Fibroblast of lung (primary cell): ENCODE results near the gene FGGY. TPM values are rescaled to one million over a fixed set of nuclear protein-coding genes. Genes with fewer than 3 reads are reported as not detected.

Experiments
- DNase-seq, 2 donors: peaks; one replicate each; pipeline versions ENCODE4 v3.0.0 to v3.0.0-alpha.2; 2010; ENCODE audit warnings: low read depth in 2 of 2
- H2AFZ ChIP-seq: 2 replicates; pipeline ENCODE4 v1.5.1; 2012; ENCODE audit warnings: low read length, control low read depth, inconsistent platforms
- H3K27ac ChIP-seq: 2 replicates; pipeline ENCODE4 v1.5.1; 2011; ENCODE audit warnings: low read length, control low read depth; ENCODE audit not compliant: insufficient read depth
- H3K27me3 ChIP-seq: 2 replicates; pipeline ENCODE4 v1.5.1; 2011; ENCODE audit warnings: mild to moderate bottlenecking, low read length; ENCODE audit not compliant: control insufficient read depth, insufficient read depth
- H3K36me3 ChIP-seq: 2 replicates; pipeline ENCODE4 v1.5.1; 2011; ENCODE audit warnings: low read length; ENCODE audit not compliant: control insufficient read depth, insufficient read depth
- H3K4me1 ChIP-seq: 2 replicates; pipeline ENCODE4 v1.5.1; 2011; ENCODE audit warnings: low read length; ENCODE audit not compliant: control insufficient read depth, insufficient read depth; ENCODE audit errors: extremely low read depth
- H3K4me2 ChIP-seq: 2 replicates; pipeline ENCODE4 v1.5.1; 2011; ENCODE audit warnings: low read length, control low read depth; ENCODE audit not compliant: insufficient read depth; ENCODE audit errors: extremely low read depth
- H3K4me3 ChIP-seq, 4 experiments: fragments of 200-600 bp in 1 of 4; sonication (generic) in 1 of 4; replicated peaks in 1 of 4; 2 replicates each; pipeline ENCODE4 v1.5.1; 2011 to 2016; ENCODE audit warnings: low read length in 4 of 4, low read depth in 3 of 4, mild to moderate bottlenecking in 3 of 4, control low read depth in 2 of 4, inconsistent platforms in 1 of 4, mixed read lengths in 1 of 4; ENCODE audit not compliant: insufficient read depth in 1 of 4; ENCODE audit errors: control extremely low read depth in 1 of 4
- H3K79me2 ChIP-seq: 2 replicates; pipeline ENCODE4 v1.5.1; 2012; ENCODE audit warnings: mild to moderate bottlenecking, low read length, inconsistent platforms; ENCODE audit not compliant: control insufficient read depth, insufficient read depth
- H3K9ac ChIP-seq: 2 replicates; pipeline ENCODE4 v1.5.1; 2011; ENCODE audit warnings: mild to moderate bottlenecking, low read length, control low read depth; ENCODE audit not compliant: insufficient read depth
- H3K9me3 ChIP-seq: 2 replicates; pipeline ENCODE4 v1.5.1; 2012; ENCODE audit warnings: low read depth, low read length; ENCODE audit not compliant: control insufficient read depth, insufficient read depth
- H4K20me1 ChIP-seq: 2 replicates; pipeline ENCODE4 v1.5.1; 2011; ENCODE audit warnings: low read length; ENCODE audit not compliant: control insufficient read depth, insufficient read depth; ENCODE audit errors: extremely low read depth
- EZH2 ChIP-seq: IDR thresholded peaks from 2 replicates; pipeline ENCODE4 v1.5.1; 2012; ENCODE audit warnings: low read length, control low read depth, mild to moderate bottlenecking; ENCODE audit errors: missing control alignments
- polyA plus RNA-seq, 2 donors: library from polyadenylated mRNA; depleted of rRNA in 1 of 2; stranded (reverse) in 1 of 2; unstranded in 1 of 2; fragments of >200 nt; gene quantifications; 2 replicates each; pipeline ENCODE4 v1.2.1, GENCODE V29; 2011 to 2012; ENCODE audit warnings: missing spikeins in 1 of 2
- total RNA-seq: library from RNA; depleted of rRNA; stranded (reverse); fragments of >200 nt; gene quantifications from 2 replicates; pipeline ENCODE4 v1.2.1, GENCODE V29; 2014
- TF ChIP-seq, protein P1 (sequence below), 2 donors: IDR thresholded peaks in 1 of 2; conservative IDR thresholded peaks in 1 of 2; 1 replicate in 1 of 2; 2 replicates in 1 of 2; pipeline ENCODE4 v1.5.1; 2011 to 2012; ENCODE audit warnings: low read length in 2 of 2, control low read depth in 1 of 2, inconsistent platforms in 1 of 2, low read depth in 1 of 2, mild to moderate bottlenecking in 1 of 2

FGGY gene
- total and polyA plus RNA-seq, 2 donors (not counting 1 experiment from before 2014, with no cell fraction given): 9.5 to 32.4 TPM

GRCh38 chr1:59549903-59550302, 253.0 kb downstream of the FGGY start:
- Histone ChIP-seq H3K4me2 (no peak overlapping the region), H3K79me2 (no peaks in the 10 kb centered on the region), H4K20me1 (no peaks in the 10 kb centered on the region), H3K4me3 (no peak overlapping the region), H3K27ac (no peak overlapping the region), H3K36me3 (no peaks in the 10 kb centered on the region), H3K4me1 (peaks cover 3% of the 10 kb centered on the region), H3K27me3 (no peaks in the 10 kb centered on the region), H2AFZ (no peak overlapping the region), H3K9ac (no peak overlapping the region), H3K9me3 (no peaks in the 10 kb centered on the region)
- TF ChIP-seq, protein P1, sequence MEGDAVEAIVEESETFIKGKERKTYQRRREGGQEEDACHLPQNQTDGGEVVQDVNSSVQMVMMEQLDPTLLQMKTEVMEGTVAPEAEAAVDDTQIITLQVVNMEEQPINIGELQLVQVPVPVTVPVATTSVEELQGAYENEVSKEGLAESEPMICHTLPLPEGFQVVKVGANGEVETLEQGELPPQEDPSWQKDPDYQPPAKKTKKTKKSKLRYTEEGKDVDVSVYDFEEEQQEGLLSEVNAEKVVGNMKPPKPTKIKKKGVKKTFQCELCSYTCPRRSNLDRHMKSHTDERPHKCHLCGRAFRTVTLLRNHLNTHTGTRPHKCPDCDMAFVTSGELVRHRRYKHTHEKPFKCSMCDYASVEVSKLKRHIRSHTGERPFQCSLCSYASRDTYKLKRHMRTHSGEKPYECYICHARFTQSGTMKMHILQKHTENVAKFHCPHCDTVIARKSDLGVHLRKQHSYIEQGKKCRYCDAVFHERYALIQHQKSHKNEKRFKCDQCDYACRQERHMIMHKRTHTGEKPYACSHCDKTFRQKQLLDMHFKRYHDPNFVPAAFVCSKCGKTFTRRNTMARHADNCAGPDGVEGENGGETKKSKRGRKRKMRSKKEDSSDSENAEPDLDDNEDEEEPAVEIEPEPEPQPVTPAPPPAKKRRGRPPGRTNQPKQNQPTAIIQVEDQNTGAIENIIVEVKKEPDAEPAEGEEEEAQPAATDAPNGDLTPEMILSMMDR (conservative IDR thresholded peaks at IDR 0.05 in 1 of 2, IDR thresholded peaks at IDR 0.05 in 1 of 2; ENCODE audit: low read depth in 1 of 2, low read length in 2 of 2): no peak
- TF ChIP-seq EZH2: no peak
- peak in 1 of 2 donors; percentile 91 for DNase-seq

DNA sequence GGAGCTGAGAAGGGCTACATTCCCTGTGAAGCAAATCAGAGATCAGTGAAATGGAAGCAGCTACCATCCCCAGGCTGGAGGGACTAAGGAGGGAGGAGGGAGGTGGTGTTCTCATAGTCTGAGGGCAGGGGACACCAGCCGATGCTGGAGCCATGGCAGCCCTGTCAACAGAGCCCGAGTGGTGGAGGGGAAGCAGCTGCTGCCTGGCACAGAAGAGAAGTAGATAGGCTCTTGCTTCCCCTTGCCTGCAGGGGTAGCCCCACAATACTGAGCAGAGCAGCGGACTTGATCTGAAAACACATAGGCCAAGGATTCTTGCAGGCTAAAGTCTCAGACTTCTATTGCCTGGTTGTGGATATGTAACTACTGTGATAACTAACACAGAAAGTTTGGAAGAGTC, 255.1 kb downstream of the FGGY start:
- Histone ChIP-seq H3K4me1 (peaks cover 3% of the 10 kb centered on the region), H2AFZ (no peak overlapping the region), H3K27ac (no peak overlapping the region), H3K4me2 (no peak overlapping the region), H3K9me3 (no peaks in the 10 kb centered on the region), H3K4me3 (no peak overlapping the region), H3K36me3 (no peaks in the 10 kb centered on the region), H3K27me3 (no peaks in the 10 kb centered on the region), H4K20me1 (no peaks in the 10 kb centered on the region), H3K79me2 (no peaks in the 10 kb centered on the region), H3K9ac (no peak overlapping the region)
- DNase-seq: no peak
- TF ChIP-seq EZH2: no peak
- TF ChIP-seq, protein P1 (conservative IDR thresholded peaks at IDR 0.05 in 1 of 2, IDR thresholded peaks at IDR 0.05 in 1 of 2; ENCODE audit: low read depth in 1 of 2, low read length in 2 of 2): no peak

GRCh38 chr1:59553371-59553770, 256.5 kb downstream of the FGGY start:
- H3K4me2 ChIP-seq: no peak overlapping the region
- no peaks in the 10 kb centered on the region for H3K9me3 ChIP-seq
- peak in 1 of 2 donors; percentile 81 for DNase-seq
- no peak overlapping the region for H3K9ac ChIP-seq
- no peaks in the 10 kb centered on the region for H3K36me3 ChIP-seq
- H2AFZ ChIP-seq: no peak overlapping the region
- no peaks in the 10 kb centered on the region for H3K79me2 ChIP-seq
- no peaks in the 10 kb centered on the region for H4K20me1 ChIP-seq
- no peaks in the 10 kb centered on the region for H3K27me3 ChIP-seq
- no peak overlapping the region for H3K4me3 ChIP-seq
- TF ChIP-seq EZH2: no peak
- TF ChIP-seq, protein P1 (conservative IDR thresholded peaks at IDR 0.05 in 1 of 2, IDR thresholded peaks at IDR 0.05 in 1 of 2; ENCODE audit: low read depth in 1 of 2, low read length in 2 of 2): no peak
- peaks cover 3% of the 10 kb centered on the region for H3K4me1 ChIP-seq
- no peak overlapping the region for H3K27ac ChIP-seq
